ENCODE data around the gene TTLL11.

- no peak for TF ChIP-seq CTCF (IDR thresholded peaks at IDR 0.05; ENCODE audit: low read depth, low read length)
- TF ChIP-seq POLR2A (IDR thresholded peaks at IDR 0.05; ENCODE audit: extremely low read depth, insufficient read length) = no peak
- TF ChIP-seq MYC (IDR thresholded peaks at IDR 0.05; ENCODE audit: low read depth, low read length) = no peak
Measured at GRCh38 chr9:121985792-121986494, 107.2 kb downstream of the TTLL11 start.
